Skeletal muscle satellite cell (primary cell): ENCODE measurements around the gene NAB2.

Experiments used
- H3K27me3 ChIP-seq: 2 replicates; pipeline ENCODE4 v1.7.0; 2013; ENCODE audit warnings: low read length; ENCODE audit not compliant: control insufficient read depth, insufficient read depth
- H3K36me3 ChIP-seq: 2 replicates; pipeline ENCODE4 v1.7.0; 2013; ENCODE audit warnings: mild to moderate bottlenecking, control low read depth, low read length; ENCODE audit not compliant: insufficient read depth
- H3K4me1 ChIP-seq: 2 replicates; pipeline ENCODE4 v1.7.0; 2013; ENCODE audit warnings: low read length; ENCODE audit not compliant: control insufficient read depth, insufficient read depth
- H3K4me2 ChIP-seq: 2 replicates; pipeline ENCODE4 v1.7.0; 2013; ENCODE audit warnings: mild to moderate bottlenecking, low read length
- H3K4me3 ChIP-seq: 2 replicates; pipeline ENCODE4 v1.7.0; 2013; ENCODE audit warnings: low read length
- H3K9ac ChIP-seq: 2 replicates; pipeline ENCODE4 v1.7.0; 2013; ENCODE audit warnings: mild to moderate bottlenecking, low read depth, low read length, moderate library complexity
- H3K9me3 ChIP-seq: replicated peaks from 2 replicates; pipeline ENCODE4 v1.7.0; 2013; ENCODE audit warnings: mild to moderate bottlenecking, control low read depth, low read length

NAB2 gene

GRCh38 chr12:57090490-57090889 lies 1.6 kb downstream of the NAB2 start:
- peak overlapping the region; percentile 98 for H3K4me3 ChIP-seq
- peak overlapping the region; percentile 100 for H3K4me2 ChIP-seq
- H3K9me3 ChIP-seq, result no peaks in the 10 kb centered on the region
- peaks cover 65% of the 10 kb centered on the region for H3K4me1 ChIP-seq
- H3K36me3 ChIP-seq, result peaks cover 51% of the 10 kb centered on the region
- H3K27me3 ChIP-seq, result no peaks in the 10 kb centered on the region
- peak overlapping the region; percentile 92 for H3K9ac ChIP-seq

- H3K4me2 ChIP-seq, result peak overlapping the region; percentile 100
- peaks cover 64% of the 10 kb centered on the region for H3K4me1 ChIP-seq
- peak overlapping the region; percentile 92 for H3K9ac ChIP-seq
- no peaks in the 10 kb centered on the region for H3K9me3 ChIP-seq
- H3K36me3 ChIP-seq, result peaks cover 57% of the 10 kb centered on the region
- H3K27me3 ChIP-seq, result no peaks in the 10 kb centered on the region
- H3K4me3 ChIP-seq, result peak overlapping the region; percentile 98
Observed at GRCh38 chr12:57090924-57091637, 2.2 kb downstream of the NAB2 start.

- H3K36me3 ChIP-seq, result peaks cover 63% of the 10 kb centered on the region
- peaks cover 59% of the 10 kb centered on the region for H3K4me1 ChIP-seq
- peak overlapping the region; percentile 100 for H3K4me2 ChIP-seq
- no peaks in the 10 kb centered on the region for H3K27me3 ChIP-seq
- H3K4me3 ChIP-seq, result peak overlapping the region; percentile 98
- H3K9me3 ChIP-seq, result no peaks in the 10 kb centered on the region
- H3K9ac ChIP-seq, result peak overlapping the region; percentile 92
Observed at GRCh38 chr12:57091638-57092528, 3.0 kb downstream of the NAB2 start.

GRCh38 chr12:57092529-57092862 lies 3.6 kb downstream of the NAB2 start:
- Histone ChIP-seq H3K9me3 (no peaks in the 10 kb centered on the region), H3K9ac (peak overlapping the region; percentile 44), H3K36me3 (peaks cover 69% of the 10 kb centered on the region), H3K4me2 (peak overlapping the region; percentile 100), H3K27me3 (no peaks in the 10 kb centered on the region), H3K4me1 (peaks cover 59% of the 10 kb centered on the region), H3K4me3 (peak overlapping the region; percentile 25)

GRCh38 chr12:57092876-57093414 lies 4.0 kb downstream of the NAB2 start:
- Histone ChIP-seq H3K9me3 (no peaks in the 10 kb centered on the region), H3K36me3 (peaks cover 74% of the 10 kb centered on the region), H3K9ac (peak overlapping the region; percentile 44), H3K27me3 (no peaks in the 10 kb centered on the region), H3K4me1 (peaks cover 58% of the 10 kb centered on the region), H3K4me3 (peak overlapping the region; percentile 30), H3K4me2 (peak overlapping the region; percentile 100)

GRCh38 chr12:57093415-57094207 lies 4.7 kb downstream of the NAB2 start:
- Histone ChIP-seq H3K27me3 (no peaks in the 10 kb centered on the region), H3K9me3 (no peaks in the 10 kb centered on the region), H3K4me2 (peak overlapping the region; percentile 73), H3K36me3 (peaks cover 81% of the 10 kb centered on the region), H3K4me1 (peaks cover 53% of the 10 kb centered on the region), H3K4me3 (peak overlapping the region; percentile 30), H3K9ac (peak overlapping the region; percentile 34)

- H3K4me1 ChIP-seq, result peaks cover 57% of the 10 kb centered on the region
- H3K27me3 ChIP-seq, result no peaks in the 10 kb centered on the region
- peak overlapping the region; percentile 49 for H3K9ac ChIP-seq
- peak overlapping the region; percentile 67 for H3K4me2 ChIP-seq
- no peak overlapping the region for H3K4me3 ChIP-seq
- H3K36me3 ChIP-seq, result peaks cover 89% of the 10 kb centered on the region
- H3K9me3 ChIP-seq, result no peaks in the 10 kb centered on the region
Observed at GRCh38 chr12:57094208-57095160, 5.6 kb downstream of the NAB2 start.

- H3K9ac ChIP-seq, result no peak overlapping the region
- H3K4me1 ChIP-seq, result peaks cover 57% of the 10 kb centered on the region
- H3K27me3 ChIP-seq, result no peaks in the 10 kb centered on the region
Observed at GRCh38 chr12:57095440-57095839, 6.5 kb downstream of the NAB2 start.

GRCh38 chr12:57096099-57096572 lies 7.2 kb downstream of the NAB2 start:
- peaks cover 51% of the 10 kb centered on the region for H3K4me1 ChIP-seq
- H3K9ac ChIP-seq, result no peak overlapping the region

More at GRCh38 chr12:57095440-57095839, 6.5 kb downstream of the NAB2 start:
- H3K36me3 ChIP-seq, result peaks cover 94% of the 10 kb centered on the region
- H3K4me2 ChIP-seq, result no peak overlapping the region
- H3K4me3 ChIP-seq, result no peak overlapping the region
- no peaks in the 10 kb centered on the region for H3K9me3 ChIP-seq

More at GRCh38 chr12:57096099-57096572, 7.2 kb downstream of the NAB2 start:
- Histone ChIP-seq H3K4me2 (no peak overlapping the region), H3K4me3 (no peak overlapping the region), H3K36me3 (peaks cover 87% of the 10 kb centered on the region), H3K9me3 (no peaks in the 10 kb centered on the region), H3K27me3 (no peaks in the 10 kb centered on the region)
